Measurements from ENCODE around the gene PNMA6A.

The PNMA6A gene

GRCh38 chrX:153052534-153052933 is 19.7 kb upstream of the PNMA6A start:
- DNase-seq (ENCODE audit: low read depth), result no peak
- H3K4me3 ChIP-seq (ENCODE audit: control insufficient read depth, low read depth, low read length), result no peak overlapping the region
- TF ChIP-seq CTCF (IDR thresholded peaks at IDR 0.05; ENCODE audit: control insufficient read depth, insufficient read depth, low read depth, low read length, missing control alignments), result no peak

- H3K4me3 ChIP-seq (ENCODE audit: control insufficient read depth, low read depth, low read length), result no peak within 1 kb of the TSS
- TF ChIP-seq CTCF (IDR thresholded peaks at IDR 0.05; ENCODE audit: control insufficient read depth, insufficient read depth, low read depth, low read length, missing control alignments), result no peak
- DNase-seq (ENCODE audit: low read depth), result no peak
These were observed 16.1 kb upstream of the PNMA6A start, which contains the start of gene PNMA3 for GRCh38 chrX:153055871-153056749. Gene PNMA3, plus strand, starts transcription at chrX:153056470. Its CDS starts 586 bp downstream, at chrX:153057056.

GRCh38 chrX:153057281-153057680 is 15.0 kb upstream of the PNMA6A start:
- no peak overlapping the region for H3K4me3 ChIP-seq (ENCODE audit: control insufficient read depth, low read depth, low read length)
- TF ChIP-seq CTCF (IDR thresholded peaks at IDR 0.05; ENCODE audit: control insufficient read depth, insufficient read depth, low read depth, low read length, missing control alignments), result no peak
- no peak for DNase-seq (ENCODE audit: low read depth)

GRCh38 chrX:153059191-153060094 is 12.8 kb upstream of the PNMA6A start:
- no peak for TF ChIP-seq CTCF (IDR thresholded peaks at IDR 0.05; ENCODE audit: control insufficient read depth, insufficient read depth, low read depth, low read length, missing control alignments)
- H3K4me3 ChIP-seq (ENCODE audit: control insufficient read depth, low read depth, low read length), result no peak overlapping the region
- DNase-seq (ENCODE audit: low read depth), result no peak

GRCh38 chrX:153060095-153060445 is 12.2 kb upstream of the PNMA6A start:
- DNase-seq (ENCODE audit: low read depth), result no peak
- TF ChIP-seq CTCF (IDR thresholded peaks at IDR 0.05; ENCODE audit: control insufficient read depth, insufficient read depth, low read depth, low read length, missing control alignments), result no peak
- H3K4me3 ChIP-seq (ENCODE audit: control insufficient read depth, low read depth, low read length), result no peak overlapping the region

- no peak overlapping the region for H3K4me3 ChIP-seq (ENCODE audit: control insufficient read depth, low read depth, low read length)
- no peak for TF ChIP-seq CTCF (IDR thresholded peaks at IDR 0.05; ENCODE audit: control insufficient read depth, insufficient read depth, low read depth, low read length, missing control alignments)
- no peak for DNase-seq (ENCODE audit: low read depth)
These were observed 10.5 kb upstream of the PNMA6A start for GRCh38 chrX:153061732-153062131.

Measured in AG09309 (cell line).